Glutamatergic neuron (in vitro differentiated cells): Measurements from ENCODE around the gene ZNF674. TPM values are rescaled to one million over a fixed set of nuclear protein-coding genes. Genes with fewer than 3 reads are reported as not detected.

Source experiments
- DNase-seq: peaks from one replicate; pipeline ENCODE4 v3.0.0; 2022
- H3K27ac Mint-ChIP-seq: one replicate; pipeline ENCODE4 v1.8.0; 2020; ENCODE audit warnings: mild to moderate bottlenecking, mixed read lengths, inconsistent platforms; ENCODE audit not compliant: unreplicated experiment
- H3K27me3 Mint-ChIP-seq: one replicate; pipeline ENCODE4 v1.8.0; 2020; ENCODE audit warnings: mild to moderate bottlenecking, moderate library complexity, mixed read lengths, inconsistent platforms; ENCODE audit not compliant: unreplicated experiment
- H3K36me3 Mint-ChIP-seq: one replicate; pipeline ENCODE4 v1.8.0; 2020; ENCODE audit warnings: mild to moderate bottlenecking, mixed read lengths, inconsistent platforms; ENCODE audit not compliant: unreplicated experiment
- H3K4me1 Mint-ChIP-seq: one replicate; pipeline ENCODE4 v1.8.0; 2020; ENCODE audit warnings: mild to moderate bottlenecking, low read depth, mixed read lengths, inconsistent platforms; ENCODE audit not compliant: unreplicated experiment
- H3K4me3 Mint-ChIP-seq: one replicate; pipeline ENCODE4 v1.8.0; 2020; ENCODE audit warnings: mild to moderate bottlenecking, mixed read lengths, inconsistent platforms; ENCODE audit not compliant: unreplicated experiment
- H3K9me3 Mint-ChIP-seq: one replicate; pipeline ENCODE4 v1.8.0; 2020; ENCODE audit warnings: mild to moderate bottlenecking, moderate library complexity, mixed read lengths, inconsistent platforms; ENCODE audit not compliant: unreplicated experiment
- CTCF ChIP-seq: fragments of 200-600 bp; sonication (generic); IDR thresholded peaks from one replicate; pipeline ENCODE4 v1.5.0; 2021; ENCODE audit not compliant: partially characterized antibody, unreplicated experiment
- total RNA-seq: library from RNA; stranded (reverse); fragmentation: NEBNext Ultra II Directional; extraction: Animal tissue kit (Norgen Biotek cat#: 25700); gene quantifications from one replicate; pipeline ENCODE4 v1.2.1, GENCODE V29; 2021; ENCODE audit not compliant: unreplicated experiment

Gene ZNF674
- total RNA-seq, 1 donor from 2014 or later = 6.4 TPM

- peak overlapping the region; percentile 57 for H3K4me3 Mint-ChIP-seq
- no peak for TF ChIP-seq CTCF
- H3K9me3 Mint-ChIP-seq = peaks cover 8% of the 10 kb centered on the region
- no peaks in the 10 kb centered on the region for H3K4me1 Mint-ChIP-seq
- H3K36me3 Mint-ChIP-seq = no peaks in the 10 kb centered on the region
- peak; percentile 33 for DNase-seq
- no peak overlapping the region for H3K27ac Mint-ChIP-seq
- peaks cover 1% of the 10 kb centered on the region for H3K27me3 Mint-ChIP-seq
These were observed 29.7 kb upstream of the ZNF674 start for GRCh38 chrX:46574774-46575381.

- peak; percentile 59 for DNase-seq
- H3K4me1 Mint-ChIP-seq = no peaks in the 10 kb centered on the region
- peak overlapping the region; percentile 74 for H3K4me3 Mint-ChIP-seq
- no peaks in the 10 kb centered on the region for H3K36me3 Mint-ChIP-seq
- H3K9me3 Mint-ChIP-seq = peaks cover 8% of the 10 kb centered on the region
- TF ChIP-seq CTCF = no peak
- H3K27ac Mint-ChIP-seq = no peak overlapping the region
- H3K27me3 Mint-ChIP-seq = peaks cover 1% of the 10 kb centered on the region
These were observed 28.9 kb upstream of the ZNF674 start for GRCh38 chrX:46573892-46574773.

- DNase-seq = peak; percentile 69
- Mint-ChIP-seq H3K27ac (no peak within 1 kb of the TSS), H3K4me3 (peak within 1 kb of the TSS; percentile 78), H3K27me3 (peaks cover 1% of the 10 kb centered on the region), H3K36me3 (no peaks in the 10 kb centered on the region), H3K9me3 (peaks cover 9% of the 10 kb centered on the region), H3K4me1 (no peaks in the 10 kb centered on the region)
- TF ChIP-seq CTCF = no peak
These were observed 28.2 kb upstream of the ZNF674 start, which contains the start of gene CHST7 for GRCh38 chrX:46573331-46573891. Gene CHST7, plus strand, starts transcription at chrX:46573765. Its CDS starts 167 bp downstream, at chrX:46573932.

- Mint-ChIP-seq H3K27ac (no peak overlapping the region), H3K36me3 (no peaks in the 10 kb centered on the region), H3K27me3 (peaks cover 3% of the 10 kb centered on the region), H3K4me1 (no peaks in the 10 kb centered on the region), H3K4me3 (no peak overlapping the region), H3K9me3 (peaks cover 9% of the 10 kb centered on the region)
- DNase-seq = no peak
- TF ChIP-seq CTCF = no peak
These were observed 27.2 kb upstream of the ZNF674 start for GRCh38 chrX:46572340-46572936.
